Measurements from ENCODE around the gene MAML2. TPM values are rescaled to one million over a fixed set of nuclear protein-coding genes. Genes with fewer than 3 reads are reported as not detected.
"Not testable (repeated sequence)": the region's sequence is repeated elsewhere in the genome, so short reads cannot be mapped to it uniquely, and the experiment has no call there.

MAML2 gene
- total RNA-seq, 1 donor from 2014 or later = 4.4 TPM

DNA sequence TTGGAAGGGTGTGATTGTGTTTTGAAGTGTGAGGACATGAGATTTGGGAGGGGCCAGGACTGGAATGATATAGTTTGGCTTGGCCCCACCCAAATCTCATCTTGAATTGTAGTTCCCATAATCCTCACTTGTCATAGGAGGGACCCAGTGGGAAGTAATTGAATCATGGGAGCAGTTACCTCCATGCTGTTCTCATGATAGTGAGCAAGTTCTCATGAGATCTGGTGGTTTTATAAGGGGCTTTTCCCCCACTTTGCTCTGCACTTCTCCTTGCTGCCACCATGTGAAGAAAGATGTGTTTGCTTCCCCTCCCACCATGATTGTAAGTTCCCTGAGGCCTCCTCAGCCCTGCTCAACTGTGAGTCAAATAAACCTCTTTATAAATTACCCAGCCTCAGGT lies 71.6 kb downstream of the MAML2 start:
- not testable (repeated sequence) for DNase-seq (ENCODE audit: low read depth in 2 of 2)

DNA sequence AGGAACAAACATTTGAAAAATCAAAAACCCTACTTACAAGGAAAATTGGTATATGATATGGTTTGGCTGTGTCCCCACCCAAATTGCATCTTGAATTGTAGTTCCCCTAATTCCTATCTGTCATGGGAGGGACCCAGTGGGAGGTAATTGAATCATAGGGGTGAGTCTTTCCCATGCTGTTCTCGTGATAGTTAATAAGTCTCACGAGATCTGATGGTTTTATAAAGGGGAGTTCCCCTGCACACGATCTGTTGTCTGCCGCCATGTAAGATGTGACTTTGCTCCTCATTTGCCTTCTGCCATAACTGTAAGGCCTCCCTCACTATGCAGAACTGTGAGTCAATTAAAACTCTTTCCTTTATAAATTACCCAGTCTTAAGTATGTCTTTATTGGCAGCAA lies 74.5 kb downstream of the MAML2 start:
- DNase-seq (ENCODE audit: low read depth in 2 of 2) = not testable (repeated sequence)

DNA sequence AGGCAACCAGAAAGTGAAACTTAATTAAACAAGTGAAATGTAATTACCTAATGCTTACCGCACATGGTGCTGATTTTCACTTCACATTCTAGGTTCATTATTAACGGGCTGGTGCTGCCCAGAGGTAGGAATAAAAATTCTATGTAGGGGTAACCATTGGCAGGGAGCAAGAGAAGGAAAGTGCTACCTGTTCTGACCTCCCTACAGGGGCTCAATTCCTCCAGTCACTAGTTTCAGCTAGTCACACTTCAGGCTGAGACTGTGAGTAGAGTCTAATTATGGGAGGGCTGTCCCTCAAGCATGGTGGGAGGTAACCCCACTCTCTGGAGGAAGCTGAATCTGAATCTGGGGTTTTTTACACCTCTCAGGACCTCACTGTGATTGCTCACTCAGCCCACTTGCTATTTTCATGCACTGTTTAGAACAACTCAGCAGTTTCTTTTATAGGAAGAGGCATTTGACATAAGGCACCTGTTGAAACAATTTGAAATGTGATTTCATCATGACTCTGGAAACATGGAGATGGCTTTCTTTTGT lies 75.4 kb downstream of the MAML2 start:
- no peak for DNase-seq (ENCODE audit: low read depth in 2 of 2)

DNA sequence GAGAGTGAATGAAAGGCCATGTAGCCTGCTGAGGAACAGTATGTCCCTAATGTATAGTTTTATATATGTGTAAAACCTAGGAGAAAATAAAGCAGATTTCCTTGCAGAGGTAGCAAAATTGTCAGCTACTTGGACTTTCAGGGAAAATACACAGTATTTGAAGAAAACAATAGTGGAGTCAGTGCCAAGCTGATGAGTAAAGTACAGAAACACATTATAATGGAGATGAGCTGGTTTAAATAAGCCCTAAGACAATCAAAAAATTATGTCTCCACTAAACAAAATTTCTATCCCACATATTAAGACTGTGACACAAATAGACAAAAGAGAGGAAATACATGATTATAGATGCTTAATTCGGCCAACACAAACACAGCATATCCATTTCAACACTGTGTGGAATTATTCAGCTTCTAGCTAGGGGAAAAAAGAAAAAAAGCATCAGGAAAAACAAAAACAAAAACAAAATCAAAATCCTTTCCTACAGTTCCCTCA lies 75.9 kb downstream of the MAML2 start:
- DNase-seq (ENCODE audit: low read depth in 2 of 2) = peak in 1 of 2 donors; percentile 51

DNA sequence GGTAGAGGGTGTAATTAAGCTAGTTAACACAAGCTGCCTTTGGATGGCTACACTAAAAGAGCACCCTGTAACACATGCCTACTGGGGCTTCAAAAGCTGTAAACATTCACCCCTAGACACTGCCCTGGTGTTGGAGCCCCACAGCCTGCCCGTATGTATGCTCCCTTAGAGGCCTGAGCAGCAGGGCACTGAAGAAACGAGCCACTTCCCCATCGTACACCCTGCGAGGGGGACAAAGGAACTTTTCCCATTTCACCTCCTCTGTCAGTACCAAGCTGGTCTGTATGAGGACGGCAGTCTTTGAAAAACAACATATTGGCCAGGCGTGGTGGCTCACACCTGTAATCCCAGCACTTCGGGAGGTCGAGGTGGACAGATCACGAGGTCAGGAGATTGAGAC lies 77.0 kb downstream of the MAML2 start:
- DNase-seq (ENCODE audit: low read depth in 2 of 2) = no peak

DNA sequence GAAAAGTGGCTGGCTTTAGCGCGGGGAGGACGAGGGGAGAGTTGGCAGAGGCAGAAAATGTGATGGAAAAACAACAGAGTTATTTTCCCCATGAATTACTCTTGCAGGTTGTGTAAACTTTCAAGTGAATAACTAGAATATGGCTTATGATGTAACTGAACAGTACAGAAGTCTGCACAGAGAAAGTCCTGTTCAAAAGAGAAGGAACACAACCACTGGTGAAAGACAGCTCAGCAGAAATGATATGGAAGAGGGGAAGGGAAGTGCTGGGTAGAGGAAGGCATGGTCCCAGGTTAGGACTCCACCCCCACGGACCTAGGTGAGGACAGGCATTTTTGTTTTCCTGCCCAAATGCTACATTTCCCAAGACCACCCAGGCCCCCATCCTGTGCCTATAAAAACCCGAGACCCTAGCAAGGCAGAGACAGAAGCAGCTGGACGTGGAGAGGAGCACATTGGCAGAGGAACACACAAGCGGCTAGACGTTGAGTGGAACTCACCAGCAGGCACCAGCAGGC lies 77.7 kb downstream of the MAML2 start:
- DNase-seq (ENCODE audit: low read depth in 2 of 2) = no peak

DNA sequence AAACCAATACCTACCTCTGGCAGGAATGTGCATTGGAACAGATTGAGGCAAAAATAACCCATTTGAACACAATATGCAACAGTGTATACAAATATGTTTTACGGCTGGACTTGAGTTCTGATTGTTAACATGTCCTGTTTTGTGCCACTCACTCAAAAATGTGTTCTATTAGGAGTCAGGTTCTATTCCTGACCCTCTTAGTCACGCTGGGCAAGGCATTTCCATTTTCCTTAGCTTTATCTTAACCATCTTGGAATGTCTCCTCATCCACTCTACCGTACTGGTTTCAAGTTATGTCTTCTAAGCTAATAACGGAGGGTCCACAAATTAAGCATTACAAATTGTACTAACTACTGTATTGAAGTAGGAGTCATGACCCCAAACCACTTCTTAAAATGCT lies 78.6 kb downstream of the MAML2 start:
- no peak for DNase-seq (ENCODE audit: low read depth in 2 of 2)

DNA sequence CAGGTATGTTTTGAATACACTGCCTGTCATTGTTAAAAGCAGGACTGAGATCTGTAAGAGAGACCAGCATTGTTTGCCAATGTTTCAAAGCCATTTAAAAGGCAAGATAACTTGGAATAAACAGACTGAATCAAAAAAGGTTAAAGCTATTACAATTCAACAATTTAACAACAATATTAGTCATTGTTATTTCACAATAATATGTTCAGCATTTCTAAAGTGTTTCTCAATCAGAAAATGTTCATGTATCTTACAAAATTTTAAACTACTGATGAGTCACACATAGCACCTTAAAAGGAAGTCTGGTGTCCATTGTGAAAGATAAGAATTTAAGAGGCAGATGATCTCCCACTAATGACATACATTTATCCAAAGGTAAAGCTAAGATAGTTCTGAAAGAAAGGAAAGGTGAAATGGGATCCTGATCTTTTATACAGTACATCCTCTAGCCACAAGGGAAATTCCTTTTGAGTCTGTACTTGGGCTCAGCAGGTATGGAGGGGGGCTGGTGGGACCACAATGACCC lies 79.7 kb downstream of the MAML2 start:
- DNase-seq (ENCODE audit: low read depth in 2 of 2) = peak in 1 of 2 donors; percentile 48

DNA sequence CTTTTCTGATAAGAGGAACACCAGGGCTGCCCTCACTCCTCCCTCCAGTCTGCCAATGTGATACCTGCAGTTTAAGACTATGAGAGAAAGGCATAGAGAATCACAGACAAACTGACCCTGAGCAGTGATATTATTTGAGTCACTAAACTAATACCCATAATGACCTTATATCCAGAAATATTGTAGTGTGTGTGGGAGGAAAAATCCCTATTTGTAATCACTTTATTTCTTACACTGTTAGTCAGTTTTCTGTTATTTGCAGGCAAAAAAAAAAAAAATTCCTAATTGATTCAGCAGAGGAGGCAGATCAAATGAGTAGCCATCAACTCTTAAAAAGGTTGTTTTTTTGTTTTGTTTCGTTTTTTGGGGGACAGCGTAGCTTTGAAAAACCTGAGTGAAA lies 82.5 kb downstream of the MAML2 start:
- no peak for DNase-seq (ENCODE audit: low read depth in 2 of 2)

DNA sequence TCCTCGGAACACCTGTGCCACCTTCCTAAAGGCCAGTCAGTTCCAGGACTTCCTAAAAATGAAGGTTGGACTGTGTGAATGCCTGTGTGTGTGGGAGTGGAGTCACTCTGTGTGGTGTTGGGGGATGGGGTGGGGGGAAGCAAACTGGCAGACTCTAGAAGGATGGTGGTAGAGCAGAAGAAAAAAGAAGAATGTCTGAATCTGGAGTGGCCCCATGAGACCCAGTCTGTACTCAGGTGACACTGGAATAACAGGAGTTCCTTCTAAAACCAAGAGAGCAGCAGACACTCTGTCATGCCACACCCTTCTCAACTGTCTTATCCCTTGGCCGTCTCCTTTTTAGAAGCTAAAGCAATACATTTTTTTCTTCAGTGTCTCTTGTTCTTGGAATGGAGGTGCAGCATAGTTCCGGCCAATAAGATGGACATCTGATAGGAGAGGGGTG lies 82.9 kb downstream of the MAML2 start:
- no peak for DNase-seq (ENCODE audit: low read depth in 2 of 2)

DNA sequence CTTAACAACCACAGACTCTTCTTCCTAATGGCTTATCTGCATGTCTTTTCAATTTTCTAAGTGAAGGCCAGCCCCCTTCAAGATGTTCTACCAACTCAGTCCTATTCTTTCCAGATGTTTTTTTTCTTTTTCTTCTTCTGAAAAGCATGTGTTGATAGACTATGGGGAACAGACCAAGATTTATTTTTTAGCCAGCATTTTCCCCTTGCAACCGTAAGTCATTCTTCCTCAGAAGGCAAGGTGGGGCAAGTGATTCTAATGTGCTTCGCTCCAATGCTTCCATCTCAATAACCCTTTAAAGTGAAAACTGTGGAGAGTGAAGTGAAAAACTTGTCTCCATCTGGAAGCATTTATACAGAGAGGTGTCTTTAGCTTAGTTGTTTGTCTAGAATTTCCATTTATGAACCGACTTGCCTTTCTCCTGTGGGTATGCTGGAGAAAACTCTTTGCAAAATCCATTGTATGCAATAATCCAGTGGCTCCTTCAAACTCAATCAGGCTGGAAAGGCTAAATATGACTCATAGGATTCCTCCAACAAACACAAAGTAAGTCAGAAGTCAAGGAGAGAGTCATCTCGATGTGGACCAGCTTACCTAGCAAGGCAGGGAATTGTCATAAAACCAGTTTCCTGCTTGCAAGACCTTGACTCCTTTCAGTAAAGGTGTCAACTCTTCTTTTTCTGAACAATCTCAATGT lies 83.7 kb downstream of the MAML2 start:
- peak in 1 of 2 donors; percentile 59 for DNase-seq (ENCODE audit: low read depth in 2 of 2)

DNA sequence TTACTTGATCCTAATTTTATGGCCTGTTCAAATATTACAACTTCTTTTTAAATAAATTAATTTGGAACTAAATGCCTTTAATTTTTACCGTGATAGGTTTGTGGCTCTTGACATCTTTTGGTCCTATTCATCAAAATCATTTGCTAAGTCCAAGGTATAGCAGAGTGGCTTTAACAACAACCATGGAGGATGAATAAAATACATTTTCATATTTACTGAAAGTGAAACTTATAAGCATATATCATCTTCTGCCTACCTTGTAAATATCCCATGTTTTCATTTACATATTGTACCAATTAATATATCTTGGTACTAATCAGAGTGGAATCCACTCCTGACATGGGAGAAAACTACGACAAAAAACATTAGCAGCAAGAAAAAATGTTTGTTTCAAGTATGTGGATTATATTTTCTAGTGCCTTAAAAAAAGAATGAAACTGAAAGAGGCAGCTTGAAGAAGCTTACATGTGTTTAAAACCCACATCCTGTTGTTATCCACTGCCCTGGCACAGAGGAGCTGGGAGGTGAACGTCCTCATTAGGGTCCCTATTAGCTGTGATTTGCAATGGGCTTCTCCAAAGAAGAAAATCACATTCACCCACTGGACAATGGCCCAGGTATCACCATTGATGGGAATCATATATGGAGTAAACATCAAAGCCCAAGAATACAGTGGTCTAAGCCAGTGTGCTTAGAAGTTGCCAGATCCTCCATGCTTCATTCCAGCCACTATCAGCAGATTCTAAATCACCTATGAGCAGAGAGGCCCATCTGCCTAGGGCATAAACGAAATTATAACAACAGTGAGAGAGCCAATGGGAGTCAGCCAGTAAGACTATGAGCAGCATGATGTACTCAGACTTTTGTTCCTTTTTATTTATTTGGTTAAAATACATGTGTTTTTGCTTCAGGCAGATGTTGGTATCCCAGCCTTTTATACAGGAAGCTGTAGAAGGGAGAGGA lies 84.7 kb downstream of the MAML2 start:
- no peak for DNase-seq (ENCODE audit: low read depth in 2 of 2)

DNA sequence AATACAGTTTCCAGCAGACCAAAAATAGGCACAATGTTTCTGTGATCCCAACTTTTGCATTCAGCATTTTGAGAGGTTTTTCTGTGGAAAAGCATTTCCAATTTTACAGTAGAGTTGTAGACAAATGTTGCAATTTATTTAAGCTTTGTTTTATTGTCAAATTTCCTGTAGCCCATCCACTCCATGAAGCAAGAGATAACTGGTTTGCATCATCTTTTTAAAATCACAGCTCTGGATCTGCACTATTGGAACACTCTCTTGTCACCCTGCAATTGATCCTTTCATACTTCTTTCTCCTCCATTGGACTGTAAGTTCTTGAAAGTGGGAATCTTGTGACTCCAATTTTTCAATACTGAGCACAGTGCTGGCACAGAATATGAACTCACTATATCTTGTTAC lies 86.0 kb downstream of the MAML2 start:
- no peak for DNase-seq (ENCODE audit: low read depth in 2 of 2)

DNA sequence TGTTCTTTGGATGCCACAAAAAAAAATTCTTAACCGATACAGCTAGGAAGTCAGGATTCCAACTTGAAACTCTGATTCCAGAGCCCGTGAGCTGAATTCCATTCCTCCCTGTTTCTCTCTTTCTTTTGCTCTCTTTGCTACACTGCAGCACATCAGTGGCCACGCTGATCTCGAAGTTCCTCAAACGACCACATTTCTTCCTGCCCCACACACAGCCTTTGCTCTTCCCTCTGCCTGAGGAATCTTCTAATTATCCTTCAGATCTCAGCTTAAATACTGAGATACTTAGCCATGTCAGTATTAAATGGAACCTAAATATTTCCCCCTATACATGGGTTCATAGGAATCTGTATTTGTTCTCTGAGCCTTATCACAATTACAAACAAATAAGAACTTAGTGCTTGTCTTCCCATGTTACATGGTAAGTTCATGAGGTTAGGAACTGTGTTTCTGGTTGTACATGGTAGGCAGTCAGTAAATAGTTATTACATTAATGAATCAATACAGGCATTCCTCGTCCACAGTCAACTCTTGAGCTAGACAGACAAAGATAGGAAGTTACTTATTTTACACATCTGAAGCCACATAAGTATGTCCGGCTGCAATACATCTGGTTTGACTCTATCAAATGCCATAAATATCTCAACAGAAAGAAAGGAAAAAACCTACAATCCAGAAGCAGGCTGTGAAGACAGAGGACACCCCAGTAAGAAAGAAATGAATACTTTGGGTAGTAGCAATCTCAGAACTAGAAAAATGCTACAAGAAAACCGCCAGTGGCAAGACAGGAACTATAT lies 86.6 kb downstream of the MAML2 start:
- no peak for DNase-seq (ENCODE audit: low read depth in 2 of 2)

DNA sequence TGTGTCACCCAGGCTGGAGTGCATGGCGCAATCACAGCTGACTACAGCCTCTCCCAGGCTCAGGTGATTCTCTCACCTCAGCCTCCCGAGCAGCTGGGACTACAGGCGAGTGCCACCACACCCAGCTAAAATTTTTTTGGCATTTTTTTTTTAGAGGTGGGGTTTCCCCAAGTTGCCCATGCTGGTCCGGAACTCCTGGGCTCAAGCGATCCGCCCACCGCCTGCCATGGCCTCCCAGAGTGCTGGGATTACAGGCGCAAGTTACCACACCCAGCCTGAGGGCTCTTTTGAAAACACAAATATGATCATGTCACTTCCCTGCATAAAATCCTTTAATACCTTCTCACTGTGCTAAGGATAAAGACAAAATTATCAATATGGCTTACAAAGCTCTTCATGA lies 88.1 kb downstream of the MAML2 start:
- no peak for DNase-seq (ENCODE audit: low read depth in 2 of 2)

DNA sequence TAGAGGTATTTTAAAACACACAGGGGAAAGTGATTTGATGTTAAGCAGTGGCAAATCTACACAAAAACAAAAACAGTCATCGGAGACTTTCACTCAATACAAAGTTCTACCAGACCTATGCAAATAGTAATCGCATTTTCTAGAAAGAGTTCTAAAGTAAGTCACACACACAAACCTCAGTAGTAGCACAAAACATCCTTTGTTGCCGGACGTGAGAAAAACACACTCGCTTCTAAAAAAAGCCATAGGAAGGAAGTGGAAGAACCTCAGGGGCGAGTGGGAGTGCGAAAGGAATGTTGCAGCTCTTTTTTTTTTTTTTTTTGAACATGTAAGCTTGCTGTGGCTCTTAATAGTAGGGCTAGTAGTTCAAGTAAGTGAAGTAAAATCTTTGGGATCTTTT lies 88.9 kb downstream of the MAML2 start:
- peak; percentile 89 to 94 for DNase-seq (ENCODE audit: low read depth in 2 of 2)

DNA sequence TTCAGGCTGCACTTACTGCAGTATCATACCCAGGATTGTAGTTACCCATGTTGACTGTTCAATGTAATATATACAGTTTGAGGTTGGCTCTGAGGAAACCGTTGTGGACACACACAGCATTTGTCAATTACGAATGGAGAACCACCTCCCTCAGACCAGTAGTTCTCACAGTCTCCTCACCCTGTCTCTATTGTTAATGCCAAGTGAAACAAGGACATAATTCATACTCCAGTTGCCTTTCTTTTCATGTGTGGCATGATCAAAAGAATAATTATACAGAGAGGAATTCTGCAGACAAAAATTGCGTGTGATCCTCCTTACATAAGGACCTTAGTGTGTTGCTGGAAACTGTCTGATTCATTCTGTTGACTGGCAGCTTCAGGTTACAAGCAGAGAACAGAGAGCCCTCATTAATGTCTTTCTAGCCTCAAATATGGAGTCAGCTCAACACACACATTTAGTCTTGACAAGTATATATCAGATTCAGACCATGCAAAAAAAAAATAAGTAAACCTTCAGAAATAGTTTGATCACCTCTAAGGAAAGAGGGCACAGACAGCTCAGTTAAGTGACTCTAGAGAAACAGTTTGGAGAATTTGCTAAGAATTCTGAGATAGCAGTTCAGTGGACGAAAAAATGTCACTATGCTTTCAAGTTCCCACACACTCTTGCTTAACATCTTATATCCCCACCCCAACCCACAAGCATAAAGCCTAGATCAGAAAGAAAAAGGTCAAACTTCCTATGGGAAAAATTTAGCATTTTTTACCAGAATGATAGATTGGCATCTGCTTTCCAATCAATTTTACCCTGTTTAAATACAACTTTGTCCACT lies 96.1 kb downstream of the MAML2 start:
- DNase-seq (ENCODE audit: low read depth in 2 of 2) = peak in 1 of 2 donors; percentile 63

DNA sequence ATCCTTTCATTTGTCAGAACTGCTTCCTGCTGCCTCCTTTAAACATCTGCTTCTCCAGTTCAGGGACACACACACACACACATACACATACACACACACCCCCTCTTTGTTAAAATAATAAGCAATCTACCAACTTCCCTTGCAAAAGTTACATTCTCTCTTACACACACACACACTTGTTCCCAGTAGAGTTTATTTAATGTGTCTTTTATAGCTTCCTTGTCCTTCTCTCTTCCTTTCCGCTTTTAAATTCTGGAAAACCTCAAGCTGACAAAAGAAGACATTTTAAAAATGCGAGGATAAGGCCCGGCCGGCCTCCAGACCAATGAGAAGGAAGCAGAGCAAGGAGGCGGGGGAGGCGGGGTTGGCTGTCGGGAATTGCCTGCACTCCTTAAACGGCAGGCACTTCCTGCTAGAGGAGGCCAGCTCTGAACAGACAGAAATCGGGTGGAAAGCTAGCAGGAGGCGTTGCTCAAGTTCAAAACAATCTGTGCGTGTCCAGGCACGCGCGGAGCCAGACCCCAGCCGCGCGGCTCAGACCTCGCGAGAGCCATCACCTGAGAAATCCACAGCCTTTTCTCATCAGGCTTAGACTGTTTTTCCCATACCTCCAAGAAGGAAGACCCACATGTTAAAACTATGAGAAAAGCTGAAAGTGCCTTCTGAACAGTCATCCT lies 99.9 kb downstream of the MAML2 start:
- DNase-seq (ENCODE audit: low read depth in 2 of 2) = peak; percentile 55 to 97

DNA sequence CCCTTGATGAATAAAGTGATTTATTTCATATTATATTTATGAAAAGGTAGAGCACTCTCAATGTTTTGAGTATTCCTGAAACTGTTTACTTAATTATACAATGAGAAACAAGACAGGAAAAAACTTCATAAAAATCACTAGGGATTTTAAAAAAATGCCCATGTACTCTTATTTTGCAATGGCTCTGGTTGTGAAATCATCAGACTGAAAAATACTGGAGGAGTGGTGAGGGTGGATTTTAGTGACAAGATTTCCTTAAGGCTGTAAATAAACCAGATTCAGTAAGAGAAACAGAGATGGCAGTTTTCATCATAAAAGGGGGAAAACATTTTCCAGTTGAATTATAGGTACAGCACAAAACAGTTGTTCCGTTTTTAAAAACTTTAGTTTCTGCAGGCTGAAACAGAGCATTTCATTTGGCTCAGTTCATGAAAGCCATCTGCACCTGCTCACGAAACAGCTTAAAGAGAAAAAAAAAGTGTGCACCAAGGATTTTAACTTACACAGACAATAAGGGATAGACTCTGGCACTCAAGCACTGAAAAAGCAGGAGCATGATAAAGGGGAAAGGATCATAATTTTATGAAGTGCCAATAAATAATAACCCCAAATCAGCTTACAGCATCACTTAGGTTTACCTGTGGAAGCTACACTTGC lies 100.7 kb downstream of the MAML2 start:
- DNase-seq (ENCODE audit: low read depth in 2 of 2) = no peak

All from dermis microvascular lymphatic vessel endothelial cell (primary cell).